NCI-H2196 treated with DMSO at 0.1 percent for 48 hours (cell line): ENCODE results near the gene ARHGAP20.

Experiments used
- DNase-seq: peaks from one replicate; lab custom pipeline; 2025; ENCODE audit not compliant: unreplicated experiment; lab: John Stamatoyannopoulos, UW

The ARHGAP20 gene

DNA sequence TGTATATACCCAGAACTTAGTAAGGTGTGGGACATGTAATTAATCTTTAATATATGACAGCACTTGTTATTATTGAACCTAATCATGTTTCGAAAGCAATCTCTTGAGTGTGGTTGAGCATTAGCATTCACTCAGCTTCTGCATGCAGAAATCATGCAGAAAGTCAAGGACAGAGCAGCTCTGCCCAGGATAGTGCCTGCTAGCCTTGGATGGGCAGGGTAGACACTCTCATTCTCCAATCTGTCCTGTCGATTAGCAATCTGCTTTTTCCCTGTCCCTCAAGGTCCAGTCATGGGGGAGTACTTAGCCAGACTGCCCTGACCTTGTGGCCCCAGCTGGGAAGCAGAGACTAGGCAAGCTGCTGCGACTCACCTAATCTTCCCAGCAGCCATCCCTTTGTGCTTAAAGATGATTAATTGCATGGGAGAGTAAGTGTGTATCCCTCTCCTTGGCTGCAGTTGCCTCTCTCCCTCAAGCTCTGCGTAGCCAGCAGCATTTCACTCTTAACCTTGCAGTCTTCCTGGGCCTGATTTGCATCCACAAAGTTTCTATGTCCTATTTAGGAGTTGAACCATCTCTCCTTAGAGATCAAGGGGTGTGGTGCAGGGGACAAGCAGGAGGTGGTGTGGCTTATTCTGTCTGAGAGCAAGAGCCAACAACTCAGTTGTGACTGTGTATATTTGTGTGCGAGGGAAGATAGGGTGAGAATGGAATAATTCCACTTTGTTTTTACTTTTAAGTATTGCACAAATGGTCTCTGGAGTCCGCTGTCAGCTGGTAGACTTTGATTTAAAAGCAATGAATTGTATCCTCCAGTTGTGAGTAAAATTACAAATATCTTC lies 181.1 kb downstream of the ARHGAP20 start:
- no peak for DNase-seq

GRCh38 chr11:110529043-110529442 lies 183.2 kb downstream of the ARHGAP20 start:
- no peak for DNase-seq

DNA sequence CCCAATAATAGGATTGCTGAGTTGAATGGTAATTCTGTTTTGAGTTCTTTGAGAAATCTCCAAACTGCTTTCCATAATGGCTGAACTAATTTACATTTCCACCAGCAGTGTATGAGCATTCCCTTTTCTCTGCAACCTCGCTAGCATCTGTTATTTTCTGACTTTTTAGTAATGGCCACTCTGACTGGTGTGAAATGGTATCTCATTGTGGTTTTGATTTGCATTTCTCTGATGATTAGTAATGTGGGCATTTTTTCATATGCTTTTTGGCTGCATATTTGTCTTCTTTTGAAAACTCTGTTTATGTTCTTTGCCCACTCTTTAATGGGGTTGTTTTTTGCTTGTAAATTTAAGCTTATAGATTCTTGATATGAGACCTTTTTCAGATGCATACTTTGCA lies 185.1 kb downstream of the ARHGAP20 start:
- no peak for DNase-seq
